Measurements from ENCODE around the gene SRPX2.

SRPX2 gene

DNA sequence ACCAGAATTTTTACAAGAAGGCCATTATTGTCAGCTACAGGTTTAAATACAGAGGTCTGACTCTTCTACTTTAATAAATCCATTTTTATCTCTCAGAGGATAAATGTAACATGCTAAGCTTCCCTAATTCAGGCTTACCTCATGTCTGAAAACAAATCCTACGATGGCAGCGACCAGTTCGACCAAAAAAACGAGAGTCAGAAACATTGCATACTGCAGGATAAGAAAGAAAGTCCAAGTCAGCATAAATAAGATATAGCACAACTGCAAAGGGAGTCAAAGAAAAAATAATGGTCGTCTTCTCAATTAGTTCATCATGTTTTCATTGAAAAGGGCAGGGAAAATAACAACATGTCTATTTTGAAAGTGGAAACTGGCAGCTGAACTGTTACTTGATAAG, 9.0 kb upstream of the SRPX2 start:
- Histone ChIP-seq H3K36me3 (ENCODE audit: insufficient read depth, low read depth, low read length) (peaks cover 46% of the 10 kb centered on the region), H3K4me1 (ENCODE audit: insufficient read depth, low read length) (0 out of 2 replicates have a peak, but pooled peaks cover 4% of the 10 kb centered on the region), H3K9me3 (ENCODE audit: insufficient read depth, low read depth, low read length) (no peaks in the 10 kb centered on the region), H3K27me3 (ENCODE audit: insufficient read depth, low read length) (no peaks in the 10 kb centered on the region), H3K9ac (ENCODE audit: low read depth, low read length) (peak overlapping the region; percentile 94; the same call in 1 of the 2 replicates), H3K4me3 (ENCODE audit: low read length) (peak overlapping the region; percentile 89), H3K27ac (ENCODE audit: low read length) (no peak overlapping the region)

DNA sequence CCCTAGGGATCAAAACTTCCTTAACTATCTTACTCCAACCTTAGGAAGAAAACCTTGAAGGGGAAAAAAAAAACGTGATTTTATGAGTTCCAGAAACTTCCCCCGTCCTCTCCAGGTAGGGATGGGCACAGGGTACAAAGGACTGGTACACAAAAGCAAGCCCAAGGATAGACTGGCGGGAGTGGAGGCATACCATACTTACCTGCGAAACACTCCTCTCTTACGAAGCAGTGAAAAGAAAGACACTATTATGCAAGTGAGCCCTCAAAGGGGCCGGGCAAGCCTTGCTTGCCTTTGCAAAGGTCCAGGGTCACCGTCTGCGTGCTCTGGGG, 8.0 kb upstream of the SRPX2 start:
- Histone ChIP-seq H3K36me3 (ENCODE audit: insufficient read depth, low read depth, low read length) (peaks cover 37% of the 10 kb centered on the region), H3K9ac (ENCODE audit: low read depth, low read length) (peak overlapping the region; percentile 94), H3K27ac (ENCODE audit: low read length) (peak overlapping the region; percentile 65), H3K4me3 (ENCODE audit: low read length) (peak overlapping the region; percentile 89), H3K4me1 (ENCODE audit: insufficient read depth, low read length) (0 out of 2 replicates have a peak, but pooled peaks cover 4% of the 10 kb centered on the region), H3K9me3 (ENCODE audit: insufficient read depth, low read depth, low read length) (no peaks in the 10 kb centered on the region), H3K27me3 (ENCODE audit: insufficient read depth, low read length) (no peaks in the 10 kb centered on the region)

DNA sequence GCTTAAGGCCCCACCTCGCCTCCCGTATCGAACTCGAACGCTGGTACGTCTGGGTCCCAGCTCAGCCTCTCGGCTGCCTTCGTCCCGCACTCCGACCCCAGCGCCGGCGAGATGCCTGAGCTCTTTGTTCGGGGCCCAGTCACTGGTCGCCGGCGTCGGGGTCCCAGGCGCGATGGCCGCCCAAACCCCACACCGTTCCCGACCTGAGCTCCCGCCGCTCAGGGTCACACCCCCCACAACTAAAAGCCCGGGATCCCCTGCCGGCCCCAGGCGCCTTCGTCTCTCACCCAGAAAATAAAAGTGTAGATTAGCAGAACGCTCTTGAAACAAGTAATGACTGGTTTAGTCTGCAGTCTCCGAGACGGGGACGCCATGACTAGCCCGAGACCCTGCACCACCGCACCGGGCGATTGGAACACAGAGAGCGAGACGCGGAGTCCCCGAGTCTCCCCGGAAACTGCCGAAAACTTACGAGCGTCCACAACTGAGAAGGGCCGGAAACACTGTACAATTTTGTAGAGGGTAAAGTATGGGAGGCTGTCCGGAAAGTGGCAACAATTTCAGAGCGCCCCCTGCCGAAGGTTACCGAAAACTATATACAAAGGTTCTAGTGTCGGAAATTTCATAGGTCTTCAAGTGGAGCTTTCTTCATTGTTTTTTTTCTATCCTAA, 7.5 kb upstream of the SRPX2 start, which contains the start of gene TSPAN6:
Gene TSPAN6 (minus strand): TSS at position 486 of the 671 bp plus-strand sequence. CDS start 112 bp downstream, at position 374.
- H3K4me1 ChIP-seq (ENCODE audit: insufficient read depth, low read length), result 0 out of 2 replicates have a peak, but pooled peaks cover 4% of the 10 kb centered on the region
- peak within 1 kb of the TSS; percentile 94 for H3K9ac ChIP-seq (ENCODE audit: low read depth, low read length)
- H3K27ac ChIP-seq (ENCODE audit: low read length), result peak within 1 kb of the TSS; percentile 65
- peak within 1 kb of the TSS; percentile 89 for H3K4me3 ChIP-seq (ENCODE audit: low read length)
- no peaks in the 10 kb centered on the region for H3K9me3 ChIP-seq (ENCODE audit: insufficient read depth, low read depth, low read length)
- H3K36me3 ChIP-seq (ENCODE audit: insufficient read depth, low read depth, low read length), result peaks cover 33% of the 10 kb centered on the region
- H3K27me3 ChIP-seq (ENCODE audit: insufficient read depth, low read length), result no peaks in the 10 kb centered on the region

DNA sequence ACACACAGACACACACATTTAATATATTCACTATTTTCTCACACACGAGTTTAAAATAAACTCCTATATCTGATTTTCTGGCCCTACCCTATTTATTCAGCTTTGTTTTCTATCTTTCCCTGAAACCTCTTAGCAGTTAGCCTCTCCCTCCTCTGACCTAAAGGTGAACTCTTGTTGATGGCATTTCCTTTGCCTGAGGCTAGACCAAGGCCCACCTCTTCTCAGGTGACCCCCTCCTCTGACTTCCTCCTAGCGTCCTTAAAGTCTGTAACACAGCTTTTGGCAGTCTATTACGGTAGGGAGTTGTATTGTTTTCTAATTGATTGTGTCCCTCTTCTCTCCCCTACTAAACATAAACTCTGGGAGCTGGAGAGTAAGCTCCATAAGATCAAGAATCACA, 1.7 kb upstream of the SRPX2 start:
- no peak overlapping the region for H3K9ac ChIP-seq (ENCODE audit: low read depth, low read length)
- H3K4me3 ChIP-seq (ENCODE audit: low read length), result no peak overlapping the region
- H3K36me3 ChIP-seq (ENCODE audit: insufficient read depth, low read depth, low read length), result no peaks in the 10 kb centered on the region
- no peaks in the 10 kb centered on the region for H3K27me3 ChIP-seq (ENCODE audit: insufficient read depth, low read length)
- H3K4me1 ChIP-seq (ENCODE audit: insufficient read depth, low read length), result peaks cover 5% of the 10 kb centered on the region; the same call in 1 of the 2 replicates
- no peaks in the 10 kb centered on the region for H3K9me3 ChIP-seq (ENCODE audit: insufficient read depth, low read depth, low read length)
- H3K27ac ChIP-seq (ENCODE audit: low read length), result no peak overlapping the region

DNA sequence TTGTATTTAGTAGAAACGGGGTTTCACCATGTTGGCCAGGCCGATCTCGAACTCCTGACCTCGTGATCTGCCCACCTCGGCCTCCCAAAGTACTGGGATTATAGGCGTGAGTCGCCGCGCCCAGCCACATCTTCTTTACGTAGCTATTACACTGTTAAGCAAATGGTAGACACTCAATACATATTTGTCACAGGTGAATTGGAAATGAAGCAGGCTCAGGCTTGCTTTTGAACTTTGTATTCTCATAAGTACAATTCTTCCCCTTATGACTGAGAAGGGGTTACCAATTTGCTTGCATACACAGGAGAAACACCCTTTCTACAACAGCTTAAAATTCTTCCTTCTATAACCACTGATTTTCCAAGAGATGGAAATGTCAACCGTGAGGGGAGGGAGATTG, 787 bp upstream of the SRPX2 start:
- H3K4me1 ChIP-seq (ENCODE audit: insufficient read depth, low read length), result peaks cover 5% of the 10 kb centered on the region; the same call in 1 of the 2 replicates
- no peak overlapping the region for H3K4me3 ChIP-seq (ENCODE audit: low read length)
- H3K27me3 ChIP-seq (ENCODE audit: insufficient read depth, low read length), result no peaks in the 10 kb centered on the region
- no peak overlapping the region for H3K9ac ChIP-seq (ENCODE audit: low read depth, low read length)
- H3K36me3 ChIP-seq (ENCODE audit: insufficient read depth, low read depth, low read length), result no peaks in the 10 kb centered on the region
- no peaks in the 10 kb centered on the region for H3K9me3 ChIP-seq (ENCODE audit: insufficient read depth, low read depth, low read length)
- H3K27ac ChIP-seq (ENCODE audit: low read length), result no peak overlapping the region

DNA sequence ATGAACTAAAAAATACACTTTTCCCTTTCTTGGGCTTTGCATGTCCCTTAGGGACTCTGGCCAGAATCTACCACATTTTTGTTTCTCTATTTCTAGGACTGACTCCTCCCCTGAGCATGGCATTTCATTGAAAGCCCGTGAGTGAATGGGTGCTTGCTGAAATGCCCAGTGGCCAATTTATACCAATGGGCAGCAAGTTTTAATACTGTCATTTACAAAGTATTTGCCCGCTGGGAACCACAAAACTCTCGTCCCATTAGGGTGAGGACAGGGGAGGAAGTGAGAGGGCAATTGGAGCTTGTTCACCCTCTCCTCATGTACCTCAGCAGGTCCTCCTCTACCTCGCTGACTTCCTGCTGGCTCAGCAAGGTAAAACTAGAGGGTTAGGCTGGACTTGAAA, 1.1 kb downstream of the SRPX2 start:
- no peaks in the 10 kb centered on the region for H3K27me3 ChIP-seq (ENCODE audit: insufficient read depth, low read length)
- H3K4me3 ChIP-seq (ENCODE audit: low read length), result no peak overlapping the region
- no peaks in the 10 kb centered on the region for H3K36me3 ChIP-seq (ENCODE audit: insufficient read depth, low read depth, low read length)
- H3K27ac ChIP-seq (ENCODE audit: low read length), result no peak overlapping the region
- H3K9me3 ChIP-seq (ENCODE audit: insufficient read depth, low read depth, low read length), result no peaks in the 10 kb centered on the region
- peaks cover 5% of the 10 kb centered on the region; the same call in 1 of the 2 replicates for H3K4me1 ChIP-seq (ENCODE audit: insufficient read depth, low read length)
- no peak overlapping the region for H3K9ac ChIP-seq (ENCODE audit: low read depth, low read length)

DNA sequence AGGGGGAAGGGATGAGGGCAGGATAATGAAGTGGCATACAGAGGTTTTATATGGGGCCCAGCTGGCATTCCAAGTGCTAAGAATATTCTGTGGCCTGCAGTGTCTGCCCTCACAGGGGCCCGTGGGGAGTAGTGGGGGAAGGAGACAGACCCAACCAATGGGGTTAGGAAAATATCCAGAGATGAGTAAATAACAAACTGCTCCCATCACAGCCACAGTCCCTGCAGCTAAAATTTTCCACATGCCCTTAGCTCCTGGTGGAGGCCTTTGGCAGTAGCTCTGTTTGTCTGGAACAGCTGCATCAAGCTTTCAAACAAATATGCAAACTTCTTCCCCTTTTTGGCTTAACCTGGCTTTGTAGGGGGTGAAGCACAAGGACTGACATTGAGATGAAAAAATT, 3.1 kb downstream of the SRPX2 start:
- Histone ChIP-seq H3K4me1 (ENCODE audit: insufficient read depth, low read length) (peaks cover 5% of the 10 kb centered on the region; the same call in 1 of the 2 replicates), H3K27ac (ENCODE audit: low read length) (no peak overlapping the region)

DNA sequence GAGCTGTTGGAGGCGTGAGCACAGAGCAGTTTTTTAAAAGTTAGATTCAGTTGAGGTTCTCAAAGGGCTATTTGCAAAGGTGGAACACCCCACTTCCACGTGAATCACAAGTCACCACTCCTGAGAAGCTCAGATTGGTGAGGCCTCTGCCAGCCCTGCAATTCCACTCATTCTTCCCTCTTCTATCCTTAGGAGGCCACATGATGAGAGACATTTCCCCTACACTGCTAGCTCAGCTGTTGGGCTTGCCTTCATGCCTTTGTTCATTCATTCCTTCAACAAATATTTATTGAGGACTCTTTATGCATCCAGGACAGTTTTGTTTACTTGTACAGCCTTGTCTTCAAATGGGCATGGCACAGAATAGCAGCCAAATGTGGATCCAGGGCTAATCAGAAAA, 3.7 kb downstream of the SRPX2 start:
- Histone ChIP-seq H3K9ac (ENCODE audit: low read depth, low read length) (no peak overlapping the region), H3K36me3 (ENCODE audit: insufficient read depth, low read depth, low read length) (no peaks in the 10 kb centered on the region), H3K4me1 (ENCODE audit: insufficient read depth, low read length) (peaks cover 5% of the 10 kb centered on the region; the same call in 1 of the 2 replicates), H3K4me3 (ENCODE audit: low read length) (no peak overlapping the region), H3K27me3 (ENCODE audit: insufficient read depth, low read length) (no peaks in the 10 kb centered on the region), H3K27ac (ENCODE audit: low read length) (no peak overlapping the region), H3K9me3 (ENCODE audit: insufficient read depth, low read depth, low read length) (no peaks in the 10 kb centered on the region)

More for the DNA sequence above, 3.1 kb downstream of the SRPX2 start:
- Histone ChIP-seq H3K9me3 (ENCODE audit: insufficient read depth, low read depth, low read length) (no peaks in the 10 kb centered on the region), H3K9ac (ENCODE audit: low read depth, low read length) (no peak overlapping the region), H3K36me3 (ENCODE audit: insufficient read depth, low read depth, low read length) (no peaks in the 10 kb centered on the region), H3K4me3 (ENCODE audit: low read length) (no peak overlapping the region), H3K27me3 (ENCODE audit: insufficient read depth, low read length) (no peaks in the 10 kb centered on the region)

DNA sequence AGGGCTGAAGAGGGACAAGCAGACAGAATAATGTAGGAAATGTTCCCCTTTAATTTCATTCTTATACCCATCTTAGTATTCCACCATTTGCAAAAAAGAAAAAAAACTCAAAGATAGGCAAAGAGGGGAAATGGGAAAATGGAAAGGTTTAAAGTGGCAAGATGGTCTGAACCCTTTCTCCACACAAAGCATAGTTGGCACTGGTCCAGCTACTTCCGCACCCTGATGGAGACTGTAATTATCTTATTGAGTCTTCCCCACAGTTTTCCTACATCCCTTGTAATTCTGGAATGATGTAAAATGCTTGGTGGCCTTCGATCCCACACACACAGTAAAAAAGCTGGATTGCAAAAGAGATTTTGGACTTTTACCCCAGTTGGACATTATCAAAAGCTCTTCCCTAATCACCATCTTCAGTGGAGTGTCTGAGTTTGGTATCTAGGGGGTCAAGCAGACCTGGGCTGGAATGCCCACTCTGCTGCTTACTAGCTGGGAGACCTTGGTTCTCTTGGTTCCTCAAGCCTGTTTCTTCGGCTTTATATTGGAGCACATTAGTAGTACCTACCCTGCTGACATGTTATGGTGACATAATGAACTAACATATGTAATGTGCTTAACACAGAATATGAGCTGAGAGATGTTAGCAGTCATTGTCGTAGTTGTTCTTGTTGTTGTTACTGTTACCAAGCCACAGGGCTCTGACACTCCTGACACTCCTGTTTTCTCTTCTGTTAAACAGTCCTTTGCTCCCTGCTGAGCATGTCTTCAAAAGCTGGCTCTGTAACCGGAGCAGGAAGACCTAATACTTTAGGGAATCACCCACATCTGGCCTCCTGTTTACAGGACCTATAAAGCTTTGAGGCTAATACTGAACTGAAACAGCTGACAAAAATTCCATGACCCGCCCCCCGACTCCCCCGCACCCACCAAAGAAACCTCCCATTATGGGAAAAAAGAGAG, 4.7 kb downstream of the SRPX2 start:
- Histone ChIP-seq H3K36me3 (ENCODE audit: insufficient read depth, low read depth, low read length) (no peaks in the 10 kb centered on the region), H3K9ac (ENCODE audit: low read depth, low read length) (no peak overlapping the region), H3K9me3 (ENCODE audit: insufficient read depth, low read depth, low read length) (no peaks in the 10 kb centered on the region), H3K4me1 (ENCODE audit: insufficient read depth, low read length) (peaks cover 5% of the 10 kb centered on the region; the same call in 1 of the 2 replicates), H3K4me3 (ENCODE audit: low read length) (no peak overlapping the region), H3K27me3 (ENCODE audit: insufficient read depth, low read length) (no peaks in the 10 kb centered on the region), H3K27ac (ENCODE audit: low read length) (no peak overlapping the region)

DNA sequence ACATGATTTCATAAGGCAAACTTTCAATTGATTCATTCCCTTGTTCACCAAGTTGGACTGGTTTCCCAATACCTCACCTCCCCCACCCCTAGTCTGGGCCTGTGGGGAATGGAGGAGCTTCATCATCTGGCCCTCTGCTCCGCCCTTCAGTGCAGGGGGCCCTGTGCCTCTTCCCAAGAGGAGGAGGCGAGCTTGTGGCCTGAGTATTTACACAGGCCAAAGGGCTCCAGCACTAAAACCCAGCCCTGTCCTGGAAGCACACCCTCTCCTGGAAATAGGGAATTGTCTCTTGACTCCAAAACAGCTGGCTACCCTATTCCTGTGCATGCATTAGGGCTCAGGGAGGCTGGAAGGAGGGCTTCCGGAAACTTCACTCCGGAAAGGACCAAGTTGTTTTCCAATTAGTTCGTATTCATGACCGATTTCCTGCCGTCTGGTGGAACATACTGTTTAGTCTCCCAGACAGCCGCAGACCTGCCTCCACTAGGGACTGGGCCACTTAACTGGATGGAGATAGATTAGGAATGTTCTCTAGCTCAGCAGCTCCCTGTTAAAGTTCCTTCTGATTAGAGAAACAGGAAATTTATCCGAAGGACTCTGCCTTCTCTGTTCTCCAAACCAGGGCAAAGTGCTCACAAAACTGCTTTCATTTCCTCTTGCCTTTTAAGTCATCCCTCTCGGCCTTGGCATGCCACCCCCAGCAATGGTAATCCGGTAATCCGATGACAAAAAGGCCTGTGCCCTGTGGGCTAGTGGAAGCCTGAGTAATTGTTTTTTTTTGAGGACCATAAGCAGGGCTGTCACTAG, 5.8 kb downstream of the SRPX2 start:
- Histone ChIP-seq H3K4me1 (ENCODE audit: insufficient read depth, low read length) (peaks cover 5% of the 10 kb centered on the region; the same call in 1 of the 2 replicates), H3K9ac (ENCODE audit: low read depth, low read length) (no peak overlapping the region), H3K36me3 (ENCODE audit: insufficient read depth, low read depth, low read length) (no peaks in the 10 kb centered on the region), H3K9me3 (ENCODE audit: insufficient read depth, low read depth, low read length) (no peaks in the 10 kb centered on the region), H3K4me3 (ENCODE audit: low read length) (no peak overlapping the region), H3K27me3 (ENCODE audit: insufficient read depth, low read length) (no peaks in the 10 kb centered on the region), H3K27ac (ENCODE audit: low read length) (no peak overlapping the region)

DNA sequence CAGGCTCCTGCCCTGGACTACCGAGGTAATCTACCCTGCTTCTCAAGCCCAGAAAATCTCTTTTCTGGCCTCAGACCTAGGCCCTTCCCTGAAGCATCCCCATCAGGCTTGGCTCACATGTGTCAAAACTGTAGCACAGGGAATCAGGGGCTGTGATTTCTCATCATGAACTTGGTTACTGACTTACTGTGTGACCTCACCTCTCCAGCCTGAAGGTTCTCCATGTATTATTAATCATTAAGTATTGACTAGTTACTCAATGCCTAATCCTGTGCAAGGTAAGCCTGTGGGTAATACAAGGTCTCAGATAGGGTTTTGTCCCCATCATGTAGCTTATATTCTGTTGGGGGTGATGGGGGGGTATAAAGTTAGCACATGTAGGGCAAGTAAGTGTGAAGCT, 6.8 kb downstream of the SRPX2 start:
- Histone ChIP-seq H3K4me1 (ENCODE audit: insufficient read depth, low read length) (peaks cover 5% of the 10 kb centered on the region; the same call in 1 of the 2 replicates), H3K9ac (ENCODE audit: low read depth, low read length) (no peak overlapping the region), H3K9me3 (ENCODE audit: insufficient read depth, low read depth, low read length) (no peaks in the 10 kb centered on the region), H3K27me3 (ENCODE audit: insufficient read depth, low read length) (no peaks in the 10 kb centered on the region), H3K4me3 (ENCODE audit: low read length) (no peak overlapping the region), H3K27ac (ENCODE audit: low read length) (no peak overlapping the region), H3K36me3 (ENCODE audit: insufficient read depth, low read depth, low read length) (no peaks in the 10 kb centered on the region)
